Neural cell (in vitro differentiated cells): ENCODE results near the gene SLC6A3. TPM values are rescaled to one million over a fixed set of nuclear protein-coding genes. Genes with fewer than 3 reads are reported as not detected.

Source experiments
- H2AFZ ChIP-seq: fragments of 200-600, 300-800 bp; sonication (generic), shearing (Covaris generic); 2 replicates; pipeline ENCODE4 v1.6.0; 2014; ENCODE audit warnings: low read depth, mild to moderate bottlenecking, antibody characterized with exemption, low read length, moderate library complexity
- H3F3A ChIP-seq: fragments of 200-600 bp; shearing (Covaris generic); 2 replicates; pipeline ENCODE4 v1.6.1; 2016; ENCODE audit warnings: mild to moderate bottlenecking, moderate library complexity, mixed read lengths, antibody characterized with exemption, low read length; ENCODE audit not compliant: insufficient read depth, poor library complexity, severe bottlenecking
- H3K27ac ChIP-seq: fragments of 200-600, 300-800 bp; sonication (generic), shearing (Covaris generic); 2 replicates; pipeline ENCODE4 v1.5.1; 2014; ENCODE audit warnings: mild to moderate bottlenecking, low read length, moderate library complexity
- H3K27me3 ChIP-seq: fragments of 300-800, 200-600 bp; sonication (generic), shearing (Covaris generic); 2 replicates; pipeline ENCODE4 v1.6.0; 2014; ENCODE audit warnings: mild to moderate bottlenecking, low read depth, low read length, moderate library complexity; ENCODE audit not compliant: insufficient read depth
- H3K36me3 ChIP-seq: fragments of 300-800, 200-600 bp; sonication (generic), shearing (Covaris generic); 2 replicates; pipeline ENCODE4 v1.5.1; 2014; ENCODE audit warnings: mild to moderate bottlenecking, antibody characterized with exemption, low read length, moderate library complexity; ENCODE audit not compliant: insufficient read depth
- H3K4me2 ChIP-seq: fragments of 300-800, 200-600 bp; sonication (generic), shearing (Covaris generic); 2 replicates; pipeline ENCODE4 v1.6.0; 2014; ENCODE audit warnings: mild to moderate bottlenecking, low read length
- H3K4me3 ChIP-seq: fragments of 300-800, 200-600 bp; sonication (generic), shearing (Covaris generic); 2 replicates; pipeline ENCODE4 v1.5.1; 2014; ENCODE audit warnings: mild to moderate bottlenecking, low read length, moderate library complexity
- H3K79me2 ChIP-seq: fragments of 200-600 bp; shearing (Covaris generic); replicated peaks from 2 replicates; pipeline ENCODE4 v1.6.0; 2014; ENCODE audit warnings: mild to moderate bottlenecking, low read length, moderate library complexity; ENCODE audit not compliant: insufficient read depth
- H3K9ac ChIP-seq: fragments of 300-800, 200-600 bp; sonication (generic), shearing (Covaris generic); 2 replicates; pipeline ENCODE4 v1.6.1; 2016; ENCODE audit warnings: mild to moderate bottlenecking, low read length, mixed read lengths
- H3K9me2 ChIP-seq: fragments of 200-600 bp; shearing (Covaris generic); 2 replicates; pipeline ENCODE4 v1.6.1; 2016; ENCODE audit warnings: mild to moderate bottlenecking, low read length, mixed read lengths; ENCODE audit not compliant: insufficient read depth
- H3K9me3 ChIP-seq: fragments of 200-600, 300-800 bp; sonication (generic), shearing (Covaris generic); 2 replicates; pipeline ENCODE4 v1.6.1; 2016; ENCODE audit warnings: mild to moderate bottlenecking, mixed run types, low read length, moderate library complexity, mixed read lengths
- H4K20me1 ChIP-seq: fragments of 200-600 bp; shearing (Covaris generic); 2 replicates; pipeline ENCODE4 v1.6.1; 2016; ENCODE audit warnings: mild to moderate bottlenecking, mixed run types; ENCODE audit not compliant: insufficient read depth
- EP300 ChIP-seq: fragments of 450-650 bp; conservative IDR thresholded peaks from 2 replicates; pipeline ENCODE4 v1.6.1; 2014; ENCODE audit warnings: antibody characterized with exemption, mild to moderate bottlenecking, moderate library complexity; ENCODE audit not compliant: poor library complexity, severe bottlenecking
- EZH2 ChIP-seq: fragments of 200-600, 300-800 bp; shearing (Covaris generic), sonication (generic); IDR thresholded peaks from 2 replicates; pipeline ENCODE4 v1.6.1; 2014; ENCODE audit warnings: antibody characterized with exemption, low read length, borderline replicate concordance, mild to moderate bottlenecking; ENCODE audit not compliant: insufficient read depth, poor library complexity, severe bottlenecking
- MXI1 ChIP-seq: fragments of 450-650 bp; conservative IDR thresholded peaks from 2 replicates; pipeline ENCODE4 v1.6.1; 2014; ENCODE audit warnings: antibody characterized with exemption, mild to moderate bottlenecking; ENCODE audit not compliant: poor library complexity, severe bottlenecking
- POLR2AphosphoS5 ChIP-seq: IDR thresholded peaks from 2 replicates; pipeline ENCODE4 v1.6.1; 2012
- RAD21 ChIP-seq: fragments of 450-650 bp; conservative IDR thresholded peaks from 2 replicates; pipeline ENCODE4 v1.6.1; 2014; ENCODE audit warnings: antibody characterized with exemption, mild to moderate bottlenecking, moderate library complexity
- SMC3 ChIP-seq: fragments of 450-650 bp; conservative IDR thresholded peaks from 2 replicates; pipeline ENCODE4 v1.6.1; 2014; ENCODE audit warnings: antibody characterized with exemption, mild to moderate bottlenecking, moderate library complexity; ENCODE audit not compliant: poor library complexity
- TAF1 ChIP-seq: IDR thresholded peaks from 2 replicates; pipeline ENCODE4 v1.6.1; 2012; ENCODE audit warnings: low read depth
- polyA plus RNA-seq: library from polyadenylated mRNA; depleted of rRNA; stranded (reverse); fragments of >200 nt; gene quantifications from 2 replicates; pipeline ENCODE4 v1.2.3, GENCODE V29; 2014
- TF ChIP-seq, protein P1 (sequence below): fragments of 450-650 bp; IDR thresholded peaks from 2 replicates; pipeline ENCODE4 v1.5.1; 2014; ENCODE audit warnings: antibody characterized with exemption, mild to moderate bottlenecking, moderate library complexity; ENCODE audit not compliant: poor library complexity, severe bottlenecking
- TF ChIP-seq, protein P2 (sequence below): IDR thresholded peaks from 2 replicates; pipeline ENCODE4 v1.6.1; 2012; ENCODE audit warnings: borderline replicate concordance

Gene SLC6A3
- polyA plus RNA-seq, 1 donor from 2014 or later, result 0.77 TPM

DNA sequence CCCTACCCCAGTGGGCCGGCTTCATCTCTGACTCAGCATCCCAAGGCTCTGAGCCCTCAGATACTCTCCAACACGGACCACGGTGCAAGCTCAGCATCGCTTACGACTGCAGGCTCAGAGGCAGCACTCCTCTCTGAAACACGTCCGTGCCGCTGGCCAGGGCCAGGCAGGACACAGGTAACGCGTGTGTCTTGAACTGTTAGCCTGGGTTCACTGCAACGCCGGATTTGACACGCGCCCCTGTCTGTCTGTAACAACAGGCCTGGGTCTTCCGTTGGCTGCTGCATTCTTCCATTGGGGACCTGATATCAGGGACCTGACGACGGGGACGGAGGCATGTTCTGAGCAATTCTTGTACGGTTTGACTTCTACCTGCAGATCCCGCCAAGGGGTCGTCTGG is 6.4 kb downstream of the SLC6A3 start:
- no peaks in the 10 kb centered on the region for H3K36me3 ChIP-seq
- no peak overlapping the region for H3K27ac ChIP-seq
- peaks cover 26% of the 10 kb centered on the region for H3K27me3 ChIP-seq
- H3K9me3 ChIP-seq, result no peaks in the 10 kb centered on the region
- no peaks in the 10 kb centered on the region for H3K79me2 ChIP-seq
- H4K20me1 ChIP-seq, result no peaks in the 10 kb centered on the region
- H3K9ac ChIP-seq, result no peak overlapping the region
- TF ChIP-seq MXI1 (no peak), SMC3 (no peak), POLR2AphosphoS5 (no peak), EP300 (no peak), EZH2 (no peak), RAD21 (no peak), TAF1 (no peak)
- TF ChIP-seq, protein P1, sequence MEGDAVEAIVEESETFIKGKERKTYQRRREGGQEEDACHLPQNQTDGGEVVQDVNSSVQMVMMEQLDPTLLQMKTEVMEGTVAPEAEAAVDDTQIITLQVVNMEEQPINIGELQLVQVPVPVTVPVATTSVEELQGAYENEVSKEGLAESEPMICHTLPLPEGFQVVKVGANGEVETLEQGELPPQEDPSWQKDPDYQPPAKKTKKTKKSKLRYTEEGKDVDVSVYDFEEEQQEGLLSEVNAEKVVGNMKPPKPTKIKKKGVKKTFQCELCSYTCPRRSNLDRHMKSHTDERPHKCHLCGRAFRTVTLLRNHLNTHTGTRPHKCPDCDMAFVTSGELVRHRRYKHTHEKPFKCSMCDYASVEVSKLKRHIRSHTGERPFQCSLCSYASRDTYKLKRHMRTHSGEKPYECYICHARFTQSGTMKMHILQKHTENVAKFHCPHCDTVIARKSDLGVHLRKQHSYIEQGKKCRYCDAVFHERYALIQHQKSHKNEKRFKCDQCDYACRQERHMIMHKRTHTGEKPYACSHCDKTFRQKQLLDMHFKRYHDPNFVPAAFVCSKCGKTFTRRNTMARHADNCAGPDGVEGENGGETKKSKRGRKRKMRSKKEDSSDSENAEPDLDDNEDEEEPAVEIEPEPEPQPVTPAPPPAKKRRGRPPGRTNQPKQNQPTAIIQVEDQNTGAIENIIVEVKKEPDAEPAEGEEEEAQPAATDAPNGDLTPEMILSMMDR, result no peak
- TF ChIP-seq, protein P2, sequence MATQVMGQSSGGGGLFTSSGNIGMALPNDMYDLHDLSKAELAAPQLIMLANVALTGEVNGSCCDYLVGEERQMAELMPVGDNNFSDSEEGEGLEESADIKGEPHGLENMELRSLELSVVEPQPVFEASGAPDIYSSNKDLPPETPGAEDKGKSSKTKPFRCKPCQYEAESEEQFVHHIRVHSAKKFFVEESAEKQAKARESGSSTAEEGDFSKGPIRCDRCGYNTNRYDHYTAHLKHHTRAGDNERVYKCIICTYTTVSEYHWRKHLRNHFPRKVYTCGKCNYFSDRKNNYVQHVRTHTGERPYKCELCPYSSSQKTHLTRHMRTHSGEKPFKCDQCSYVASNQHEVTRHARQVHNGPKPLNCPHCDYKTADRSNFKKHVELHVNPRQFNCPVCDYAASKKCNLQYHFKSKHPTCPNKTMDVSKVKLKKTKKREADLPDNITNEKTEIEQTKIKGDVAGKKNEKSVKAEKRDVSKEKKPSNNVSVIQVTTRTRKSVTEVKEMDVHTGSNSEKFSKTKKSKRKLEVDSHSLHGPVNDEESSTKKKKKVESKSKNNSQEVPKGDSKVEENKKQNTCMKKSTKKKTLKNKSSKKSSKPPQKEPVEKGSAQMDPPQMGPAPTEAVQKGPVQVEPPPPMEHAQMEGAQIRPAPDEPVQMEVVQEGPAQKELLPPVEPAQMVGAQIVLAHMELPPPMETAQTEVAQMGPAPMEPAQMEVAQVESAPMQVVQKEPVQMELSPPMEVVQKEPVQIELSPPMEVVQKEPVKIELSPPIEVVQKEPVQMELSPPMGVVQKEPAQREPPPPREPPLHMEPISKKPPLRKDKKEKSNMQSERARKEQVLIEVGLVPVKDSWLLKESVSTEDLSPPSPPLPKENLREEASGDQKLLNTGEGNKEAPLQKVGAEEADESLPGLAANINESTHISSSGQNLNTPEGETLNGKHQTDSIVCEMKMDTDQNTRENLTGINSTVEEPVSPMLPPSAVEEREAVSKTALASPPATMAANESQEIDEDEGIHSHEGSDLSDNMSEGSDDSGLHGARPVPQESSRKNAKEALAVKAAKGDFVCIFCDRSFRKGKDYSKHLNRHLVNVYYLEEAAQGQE, result no peak
- no peak overlapping the region for H3K4me3 ChIP-seq
- no peaks in the 10 kb centered on the region for H3F3A ChIP-seq
- no peak overlapping the region for H2AFZ ChIP-seq
- H3K4me2 ChIP-seq, result no peak overlapping the region
- no peaks in the 10 kb centered on the region for H3K9me2 ChIP-seq

DNA sequence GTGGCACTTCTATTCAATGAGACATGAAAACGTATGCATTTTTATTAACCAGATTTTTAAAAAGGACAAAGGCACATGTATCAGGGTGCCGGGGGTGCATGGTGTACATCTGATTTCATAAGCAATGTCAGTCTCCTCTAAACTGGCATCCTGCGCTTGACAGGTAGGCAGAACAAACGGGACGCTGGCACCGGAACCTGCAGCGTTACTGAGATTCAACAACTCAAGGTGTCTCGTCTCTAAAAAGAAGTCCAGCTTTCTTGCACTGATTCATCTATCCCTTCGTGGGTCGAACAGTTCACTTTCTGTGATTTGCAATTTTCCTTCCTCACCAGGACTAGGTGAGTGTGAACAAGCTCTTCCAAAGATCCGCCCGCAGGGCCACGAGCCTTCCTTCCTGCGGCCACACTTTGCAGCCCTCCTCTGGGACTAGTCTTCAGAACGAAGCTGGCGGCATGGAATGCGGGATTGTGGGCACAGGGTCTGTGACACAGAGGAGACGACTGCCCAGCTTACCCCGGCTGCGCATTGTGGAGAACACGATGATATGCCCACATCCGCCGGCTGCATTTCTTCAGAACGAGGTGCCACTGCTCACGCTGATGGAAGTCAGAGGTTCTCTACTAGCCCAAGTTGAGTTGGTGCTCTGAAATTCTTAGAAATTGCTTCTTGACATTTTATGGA is 7.2 kb downstream of the SLC6A3 start:
- Histone ChIP-seq H3K9ac (no peak overlapping the region), H2AFZ (no peak overlapping the region), H3K4me3 (no peak overlapping the region), H3K9me2 (no peaks in the 10 kb centered on the region), H3F3A (no peaks in the 10 kb centered on the region), H3K79me2 (no peaks in the 10 kb centered on the region), H3K27me3 (peaks cover 17% of the 10 kb centered on the region), H3K4me2 (no peak overlapping the region), H3K27ac (no peak overlapping the region), H3K9me3 (no peaks in the 10 kb centered on the region), H3K36me3 (no peaks in the 10 kb centered on the region), H4K20me1 (no peaks in the 10 kb centered on the region)
- TF ChIP-seq EP300, result no peak
- TF ChIP-seq EZH2, result no peak
- TF ChIP-seq MXI1, result no peak
- no peak for TF ChIP-seq SMC3
